Parathyroid adenoma (tissue), 2 donors: ENCODE measurements around the gene MCM7.
A peak's percentile ranks its signal among the peaks of the same experiment; 100 is the strongest.

Experiments
- H2AFZ ChIP-seq: fragments of 300-600 bp; sonication (generic); one replicate; pipeline ENCODE4 v1.7.0; 2017; ENCODE audit warnings: antibody characterized with exemption, mild to moderate bottlenecking
- H3K27ac ChIP-seq: fragments of 300-600 bp; sonication (generic); one replicate; pipeline ENCODE4 v1.7.0; 2017
- H3K27me3 ChIP-seq: fragments of 300-600 bp; sonication (generic); one replicate; pipeline ENCODE4 v1.7.0; 2017; ENCODE audit warnings: low read length; ENCODE audit not compliant: control insufficient read depth, insufficient read depth
- H3K36me3 ChIP-seq: fragments of 300-600 bp; sonication (generic); one replicate; pipeline ENCODE4 v1.7.0; 2017; ENCODE audit warnings: low read length; ENCODE audit not compliant: control insufficient read depth, insufficient read depth
- H3K4me1 ChIP-seq: fragments of 300-600 bp; sonication (generic); one replicate; pipeline ENCODE4 v1.7.0; 2017; ENCODE audit warnings: control low read depth
- H3K4me2 ChIP-seq: fragments of 300-600 bp; sonication (generic); one replicate; pipeline ENCODE4 v1.7.0; 2017; ENCODE audit warnings: low read length
- H3K4me3 ChIP-seq: fragments of 300-600 bp; sonication (generic); one replicate; pipeline ENCODE4 v1.7.0; 2017; ENCODE audit warnings: low read depth, low read length
- H3K79me2 ChIP-seq: fragments of 300-600 bp; sonication (generic); one replicate; pipeline ENCODE4 v1.7.0; 2017; ENCODE audit warnings: control low read depth
- H3K9ac ChIP-seq: fragments of 300-600 bp; sonication (generic); one replicate; pipeline ENCODE4 v1.7.0; 2017; ENCODE audit warnings: mild to moderate bottlenecking
- H3K9me3 ChIP-seq: fragments of 300-600 bp; sonication (generic); one replicate; pipeline ENCODE4 v1.7.0; 2017; ENCODE audit warnings: low read length; ENCODE audit not compliant: control insufficient read depth
- CTCF ChIP-seq: fragments of 300-600 bp; sonication (generic); IDR thresholded peaks from one replicate; pipeline ENCODE4 v1.7.0; 2017; ENCODE audit warnings: antibody characterized with exemption, mild to moderate bottlenecking
- donor health status: primary hyperparathyroidism.

Gene MCM7

GRCh38 chr7:100061518-100062193, 39.5 kb downstream of the MCM7 start:
- no peaks in the 10 kb centered on the region for H3K9me3 ChIP-seq
- no peaks in the 10 kb centered on the region for H3K36me3 ChIP-seq
- H3K27me3 ChIP-seq = no peaks in the 10 kb centered on the region
- H3K4me1 ChIP-seq = no peaks in the 10 kb centered on the region
- H3K4me3 ChIP-seq = no peak overlapping the region
- TF ChIP-seq CTCF = no peak
- H3K4me2 ChIP-seq = no peak overlapping the region
- no peak overlapping the region for H2AFZ ChIP-seq
- peaks cover 3% of the 10 kb centered on the region for H3K79me2 ChIP-seq
- no peak overlapping the region for H3K9ac ChIP-seq
- no peak overlapping the region for H3K27ac ChIP-seq

- Histone ChIP-seq H3K79me2 (peaks cover 4% of the 10 kb centered on the region), H3K9me3 (no peaks in the 10 kb centered on the region), H3K36me3 (no peaks in the 10 kb centered on the region), H3K27me3 (no peaks in the 10 kb centered on the region), H3K9ac (no peak overlapping the region), H3K27ac (peak overlapping the region; percentile 1), H3K4me1 (no peaks in the 10 kb centered on the region), H3K4me2 (no peak overlapping the region), H2AFZ (no peak overlapping the region), H3K4me3 (no peak overlapping the region)
- TF ChIP-seq CTCF = no peak
These were observed 41.9 kb downstream of the MCM7 start for GRCh38 chr7:100059251-100059739.

- no peak overlapping the region for H2AFZ ChIP-seq
- H3K4me2 ChIP-seq = no peak overlapping the region
- H3K4me3 ChIP-seq = no peak overlapping the region
- no peak for TF ChIP-seq CTCF
- no peaks in the 10 kb centered on the region for H3K36me3 ChIP-seq
- H3K27ac ChIP-seq = no peak overlapping the region
- H3K27me3 ChIP-seq = no peaks in the 10 kb centered on the region
- no peaks in the 10 kb centered on the region for H3K4me1 ChIP-seq
- H3K9me3 ChIP-seq = no peaks in the 10 kb centered on the region
- no peak overlapping the region for H3K9ac ChIP-seq
- H3K79me2 ChIP-seq = peaks cover 11% of the 10 kb centered on the region
These were observed 44.2 kb downstream of the MCM7 start for GRCh38 chr7:100057006-100057405.

GRCh38 chr7:100053215-100053614, 48.0 kb downstream of the MCM7 start:
- no peaks in the 10 kb centered on the region for H3K36me3 ChIP-seq
- no peaks in the 10 kb centered on the region for H3K27me3 ChIP-seq
- peaks cover 4% of the 10 kb centered on the region for H3K4me1 ChIP-seq
- H3K9ac ChIP-seq = no peak overlapping the region
- peaks cover 9% of the 10 kb centered on the region for H3K79me2 ChIP-seq
- TF ChIP-seq CTCF = no peak
- H2AFZ ChIP-seq = no peak overlapping the region
- H3K27ac ChIP-seq = no peak overlapping the region
- no peaks in the 10 kb centered on the region for H3K9me3 ChIP-seq
- no peak overlapping the region for H3K4me3 ChIP-seq
- H3K4me2 ChIP-seq = no peak overlapping the region

GRCh38 chr7:100051611-100052010, 49.6 kb downstream of the MCM7 start:
- H3K9me3 ChIP-seq = no peaks in the 10 kb centered on the region
- TF ChIP-seq CTCF = no peak

More at GRCh38 chr7:100051611-100052010, 49.6 kb downstream of the MCM7 start:
- Histone ChIP-seq H3K27me3 (no peaks in the 10 kb centered on the region), H3K36me3 (no peaks in the 10 kb centered on the region), H3K4me1 (peaks cover 4% of the 10 kb centered on the region), H3K27ac (no peak overlapping the region), H3K79me2 (peaks cover 9% of the 10 kb centered on the region), H3K4me2 (no peak overlapping the region), H3K9ac (no peak overlapping the region), H2AFZ (no peak overlapping the region), H3K4me3 (no peak overlapping the region)
